DMS114 treated with DMSO at 0.1 percent for 48 hours (cell line): ENCODE data around the gene PIN1.
"Not testable (repeated sequence)": the region's sequence is repeated elsewhere in the genome, so short reads cannot be mapped to it uniquely, and the experiment has no call there.

ENCODE experiments used
- DNase-seq: peaks from one replicate; lab custom pipeline; 2025; ENCODE audit not compliant: unreplicated experiment; lab: John Stamatoyannopoulos, UW

Gene PIN1

GRCh38 chr19:9834726-9835506, at the start of gene PIN1:
PIN1 (plus strand) TSS chr19:9835318; CDS start chr19:9835345, 27 bp downstream.
- DNase-seq: peak; percentile 94

DNA sequence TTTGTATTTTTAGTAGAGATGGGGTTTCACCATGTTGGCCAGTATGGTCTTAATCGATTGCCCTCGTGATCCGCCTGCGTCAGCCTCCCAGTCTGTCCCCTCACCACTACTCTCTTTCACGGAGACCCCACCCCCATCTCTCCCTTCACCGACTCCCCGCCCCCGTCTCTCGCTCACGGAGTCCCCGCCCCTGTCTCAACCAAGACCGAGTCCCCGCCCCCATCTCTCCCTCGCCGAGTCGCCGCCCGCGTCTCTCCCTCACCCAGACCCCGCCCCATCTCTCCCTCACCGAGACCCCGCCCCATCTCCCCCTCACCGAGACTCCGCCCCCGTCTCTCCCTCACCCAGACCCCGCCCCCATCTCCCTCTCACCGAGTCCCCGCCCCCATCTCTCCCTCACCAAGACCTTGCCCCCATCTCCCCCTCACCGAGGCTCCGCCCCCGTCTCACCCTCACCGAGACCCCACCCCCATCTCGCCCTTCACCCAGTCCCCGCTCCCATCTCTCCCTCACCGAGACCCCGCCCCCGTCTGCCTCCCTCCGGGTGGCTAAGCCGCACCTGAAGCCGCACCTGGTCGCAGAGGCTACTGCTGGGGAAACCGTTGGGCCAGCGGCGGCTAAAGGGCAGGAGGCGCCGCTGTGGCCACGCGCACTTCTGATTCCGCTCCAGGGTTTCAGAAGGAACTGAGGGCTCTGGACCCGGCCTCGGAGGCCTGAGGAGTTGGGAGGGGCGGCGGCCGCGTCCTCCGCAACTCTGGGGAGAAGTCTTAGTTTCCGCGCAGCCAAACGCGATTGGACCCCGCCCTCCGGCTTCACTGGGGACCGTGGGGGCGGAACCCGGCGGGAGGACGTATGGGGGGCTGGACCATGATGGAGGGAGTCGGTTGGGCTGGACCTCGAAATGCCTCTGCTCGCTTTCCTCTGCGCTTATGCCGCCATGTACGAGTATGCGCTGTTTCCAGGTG, 49.5 kb upstream of the PIN1 start:
- DNase-seq: peak; percentile 82

- DNase-seq: no peak
These were observed 48.8 kb upstream of the PIN1 start for GRCh38 chr19:9786342-9786741.

- DNase-seq: no peak
These were observed 48.3 kb upstream of the PIN1 start for GRCh38 chr19:9786819-9787218.

- DNase-seq: not testable (repeated sequence)
These were observed 46.5 kb upstream of the PIN1 start for GRCh38 chr19:9788604-9789003.

GRCh38 chr19:9789066-9789465, 46.1 kb upstream of the PIN1 start:
- no peak for DNase-seq

DNA sequence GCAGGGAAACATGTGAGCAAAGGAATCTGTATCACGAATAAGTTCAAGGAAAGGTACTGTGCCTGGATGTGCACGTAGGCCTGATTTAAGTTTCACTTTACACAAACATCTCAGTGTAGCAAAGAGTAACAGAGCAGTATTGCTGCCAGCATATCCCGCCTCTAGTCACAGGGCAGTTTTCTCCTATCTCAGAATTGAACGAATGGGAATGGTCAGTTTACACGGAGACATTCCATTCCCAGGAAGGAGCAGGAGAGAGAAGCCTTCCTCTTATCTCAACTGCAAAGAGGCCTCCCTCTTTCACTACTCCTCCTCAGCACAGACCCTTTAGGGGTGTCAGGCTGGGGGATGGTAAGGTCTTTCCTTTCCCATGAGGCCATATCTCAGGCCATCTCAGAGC, 45.5 kb upstream of the PIN1 start:
- DNase-seq: not testable (repeated sequence)

DNA sequence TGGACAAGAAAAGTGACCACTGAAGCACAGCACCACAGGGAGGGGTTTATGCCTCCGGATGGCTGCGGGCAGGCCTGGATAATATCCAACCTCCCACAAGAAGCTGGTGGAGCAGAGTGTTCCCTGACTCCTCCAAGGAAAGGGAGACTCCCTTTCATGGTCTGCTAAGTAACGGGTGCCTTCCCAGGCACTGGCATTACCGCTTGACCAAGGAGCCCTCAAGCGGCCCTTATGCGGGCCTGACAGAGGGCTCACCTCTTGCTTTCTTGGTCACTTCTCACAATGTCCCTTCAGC, 44.1 kb upstream of the PIN1 start:
- DNase-seq: not testable (repeated sequence)

- DNase-seq: peak; percentile 64
These were observed 43.4 kb upstream of the PIN1 start for GRCh38 chr19:9791552-9792205.

- DNase-seq: peak; percentile 81
These were observed 42.7 kb upstream of the PIN1 start for GRCh38 chr19:9792206-9793070.

DNA sequence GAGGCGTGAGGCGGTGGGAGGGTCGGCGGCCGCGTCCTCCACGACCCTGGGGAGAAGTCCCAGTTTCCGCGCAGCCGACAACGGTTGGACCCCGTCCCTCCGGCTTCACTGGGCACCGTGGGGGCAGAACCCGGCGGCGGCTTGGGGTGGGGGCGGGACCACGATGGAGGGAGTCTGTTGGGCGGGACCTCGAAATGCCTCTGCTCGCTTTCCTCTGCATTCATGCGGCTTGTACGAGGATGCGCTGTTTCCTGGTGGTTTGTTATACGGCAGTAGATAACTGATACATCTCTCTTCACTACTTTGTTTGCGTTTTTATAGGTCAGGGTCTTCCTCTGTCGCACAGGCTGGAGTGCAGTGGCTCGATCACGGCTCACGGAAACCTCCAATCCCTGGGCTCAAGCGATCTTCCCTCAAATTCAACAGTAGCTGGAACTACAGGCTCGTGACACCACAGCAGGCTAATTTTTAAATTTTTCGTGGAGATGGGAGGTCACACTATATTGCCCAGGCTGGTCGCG, 42.0 kb upstream of the PIN1 start:
- DNase-seq: no peak

DNA sequence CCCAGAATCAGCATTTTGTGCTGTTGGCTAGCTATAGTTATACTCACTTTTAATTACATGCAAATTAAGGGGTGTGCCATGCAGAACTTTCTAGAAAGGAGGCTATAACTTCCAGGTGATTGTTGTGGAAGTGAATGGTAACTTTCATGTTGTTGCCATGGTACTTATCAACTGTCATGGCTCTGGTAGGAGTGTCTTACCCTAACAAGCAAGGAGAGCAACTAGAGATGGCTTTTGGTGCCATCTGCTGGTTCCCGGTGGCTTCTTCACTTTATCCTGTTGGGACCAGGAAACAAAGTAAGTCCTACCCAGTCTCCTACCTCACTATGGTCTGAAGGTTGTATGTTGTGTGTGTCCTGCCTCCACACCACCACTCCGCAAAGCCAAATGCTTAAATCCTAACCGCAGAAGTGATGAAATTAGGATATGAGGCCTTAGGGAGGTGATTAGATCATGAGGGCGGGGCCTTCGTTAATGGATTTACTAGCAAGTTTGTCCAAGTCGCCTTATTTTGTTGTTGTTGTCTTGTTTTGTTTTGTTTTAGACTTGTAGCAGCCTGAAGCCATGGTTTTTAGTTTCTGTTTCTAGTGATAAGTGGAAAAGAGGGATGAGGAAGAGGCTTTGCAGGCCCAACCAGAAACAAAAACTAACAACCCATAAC, 38.9 kb upstream of the PIN1 start:
- DNase-seq: peak; percentile 49

GRCh38 chr19:9797871-9798270, 37.2 kb upstream of the PIN1 start:
- no peak for DNase-seq

- DNase-seq: no peak
These were observed 36.0 kb upstream of the PIN1 start for GRCh38 chr19:9799162-9799561.

DNA sequence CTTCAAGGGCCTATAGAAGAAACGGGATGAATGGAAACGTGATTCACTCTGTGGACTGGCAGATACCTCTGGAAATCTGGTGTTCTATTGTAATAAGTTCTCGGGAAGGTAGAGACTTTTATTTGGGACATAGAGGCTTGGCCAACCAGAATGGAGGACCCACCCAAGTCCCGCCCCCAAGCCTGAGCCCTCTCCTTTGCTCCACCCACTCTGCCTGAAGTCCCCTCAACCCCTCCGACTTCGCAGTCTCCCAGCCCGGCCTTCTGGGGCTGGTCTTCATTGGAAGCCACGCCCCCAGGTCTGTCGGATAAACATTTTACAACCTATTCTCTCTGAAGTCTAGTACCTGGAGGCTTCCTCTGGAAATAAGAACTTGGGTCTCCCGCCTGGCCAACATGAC, 33.1 kb upstream of the PIN1 start:
- no peak for DNase-seq

GRCh38 chr19:9806803-9807202, 28.3 kb upstream of the PIN1 start:
- DNase-seq: no peak

DNA sequence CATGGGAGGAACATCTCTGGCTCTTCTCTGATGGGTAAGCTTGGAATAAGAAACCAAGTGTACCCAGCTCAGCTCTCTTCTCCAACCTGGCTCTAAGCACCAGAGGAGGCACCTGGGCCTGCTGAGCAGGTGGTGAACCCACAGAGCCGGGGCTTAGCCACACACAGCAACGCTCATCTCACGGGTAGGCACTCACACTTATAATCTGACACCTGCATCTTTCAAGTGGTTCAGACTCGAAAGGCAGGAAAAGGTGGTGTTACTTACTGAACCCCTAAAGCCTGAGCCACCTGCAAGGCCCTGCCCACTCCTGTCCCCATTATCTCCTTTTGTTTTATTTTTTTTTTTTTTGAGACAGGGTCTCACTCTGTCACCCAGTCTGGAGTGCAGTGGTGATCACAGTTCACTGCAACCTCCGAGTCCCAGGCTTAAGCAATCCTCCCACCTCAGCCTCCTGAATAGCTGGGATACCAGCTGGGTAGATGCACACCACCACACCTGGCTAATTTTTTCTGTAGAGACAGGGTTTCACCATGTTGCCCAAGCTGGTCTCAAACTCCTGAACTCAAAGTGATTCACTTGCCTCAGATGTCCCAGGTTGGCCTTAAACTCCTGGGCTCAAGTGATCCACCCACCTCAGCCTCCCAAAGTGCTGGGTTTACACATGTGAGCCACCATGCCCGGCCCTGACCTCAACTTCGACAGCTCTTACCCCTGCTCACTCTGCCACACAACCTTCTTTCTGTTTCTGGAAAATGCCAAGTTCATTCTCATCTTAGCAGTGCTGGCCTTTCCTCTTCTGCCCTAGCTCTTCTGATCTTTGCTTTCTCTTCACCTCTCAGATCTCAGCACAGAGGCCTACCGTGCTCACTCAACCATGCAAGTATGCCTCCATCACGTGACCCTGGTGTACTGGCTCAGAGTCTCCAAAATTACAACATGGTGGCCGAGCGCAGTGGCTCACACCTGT, 26.0 kb upstream of the PIN1 start:
- no peak for DNase-seq

DNA sequence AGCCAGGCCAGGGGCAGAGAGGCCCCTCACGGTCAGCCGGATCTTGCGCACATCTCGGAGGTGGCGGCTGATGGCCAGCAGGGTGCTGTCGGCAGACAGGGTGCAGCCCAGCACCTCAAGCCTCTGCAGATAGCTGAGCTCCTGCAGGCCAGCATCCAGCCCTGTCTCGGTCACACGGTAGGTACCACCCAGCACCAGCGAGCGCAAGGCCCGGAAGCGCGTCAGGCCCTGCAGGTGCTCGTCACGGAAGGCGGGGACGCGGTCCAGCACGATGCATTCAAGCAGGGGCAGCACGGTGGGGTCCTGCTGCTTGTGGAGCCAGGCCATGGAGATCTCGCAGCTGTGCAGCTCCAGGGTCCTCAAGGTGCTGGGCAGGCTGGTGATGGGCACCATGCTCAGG, 24.0 kb upstream of the PIN1 start:
- DNase-seq: no peak
